ENCODE results near the gene ASIC3.
"Not testable (repeated sequence)": the region's sequence is repeated elsewhere in the genome, so short reads cannot be mapped to it uniquely, and the experiment has no call there.

ASIC3 gene

DNA sequence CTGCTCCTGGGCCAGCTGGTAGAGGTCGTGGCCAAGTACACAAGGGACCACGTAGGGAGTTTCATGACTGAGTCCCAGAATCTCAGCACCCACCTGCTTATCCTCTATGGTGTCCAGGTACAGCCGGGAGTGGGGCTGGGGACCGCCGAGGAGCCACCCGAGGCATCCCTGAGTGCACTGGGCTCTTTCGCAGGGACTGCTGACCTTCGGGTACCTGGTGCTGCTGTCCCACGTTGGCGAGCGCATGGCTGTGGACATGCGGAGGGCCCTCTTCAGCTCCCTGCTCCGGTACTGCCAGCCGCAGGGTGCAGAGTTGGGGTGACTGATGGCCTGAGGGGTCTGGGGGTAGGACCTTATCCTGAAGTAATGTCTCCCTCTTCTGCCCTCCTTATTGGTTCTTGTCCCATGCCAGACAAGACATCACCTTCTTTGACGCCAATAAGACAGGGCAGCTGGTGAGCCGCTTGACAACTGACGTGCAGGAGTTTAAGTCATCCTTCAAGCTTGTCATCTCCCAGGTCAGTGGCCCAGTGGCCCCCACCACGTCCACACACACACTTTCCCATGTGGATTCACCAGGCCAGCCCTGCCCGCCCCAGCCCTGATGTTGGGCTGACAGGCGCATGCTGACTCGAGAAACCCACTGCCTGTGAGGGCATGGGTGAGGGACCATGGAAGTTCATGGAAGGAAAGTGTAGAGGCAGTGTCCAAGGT, 13.9 kb upstream of the ASIC3 start:
- DNase-seq, result no peak

DNA sequence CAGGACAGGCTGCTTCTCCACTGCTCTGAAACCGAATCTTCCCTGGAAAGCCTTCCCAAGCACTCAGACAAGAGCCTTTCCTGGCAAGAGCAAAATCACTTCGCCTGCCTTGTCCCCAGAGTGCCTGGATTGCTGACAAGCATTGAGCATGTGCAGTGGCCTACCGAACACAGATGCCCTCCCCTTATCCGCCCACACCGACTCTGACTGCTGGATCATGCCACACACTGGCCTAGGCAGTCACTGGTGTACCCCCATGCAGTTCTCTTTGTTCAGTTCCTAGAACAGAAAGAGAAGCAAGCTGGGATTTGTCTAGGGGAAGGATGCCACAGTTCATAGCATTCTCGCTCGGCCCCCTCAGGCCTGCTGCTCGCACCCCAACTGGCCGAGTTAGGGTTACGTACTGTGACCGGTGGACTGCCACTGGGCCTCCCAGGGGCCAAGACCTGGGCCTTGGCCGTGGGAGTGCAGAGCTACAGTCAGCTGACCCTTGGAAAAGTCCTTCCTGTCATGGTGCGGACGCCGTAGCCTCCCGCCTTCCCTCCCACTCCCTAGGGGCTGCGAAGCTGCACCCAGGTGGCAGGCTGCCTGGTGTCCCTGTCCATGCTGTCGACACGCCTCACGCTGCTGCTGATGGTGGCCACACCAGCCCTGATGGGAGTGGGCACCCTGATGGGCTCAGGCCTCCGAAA, 13.2 kb upstream of the ASIC3 start:
- no peak for DNase-seq

DNA sequence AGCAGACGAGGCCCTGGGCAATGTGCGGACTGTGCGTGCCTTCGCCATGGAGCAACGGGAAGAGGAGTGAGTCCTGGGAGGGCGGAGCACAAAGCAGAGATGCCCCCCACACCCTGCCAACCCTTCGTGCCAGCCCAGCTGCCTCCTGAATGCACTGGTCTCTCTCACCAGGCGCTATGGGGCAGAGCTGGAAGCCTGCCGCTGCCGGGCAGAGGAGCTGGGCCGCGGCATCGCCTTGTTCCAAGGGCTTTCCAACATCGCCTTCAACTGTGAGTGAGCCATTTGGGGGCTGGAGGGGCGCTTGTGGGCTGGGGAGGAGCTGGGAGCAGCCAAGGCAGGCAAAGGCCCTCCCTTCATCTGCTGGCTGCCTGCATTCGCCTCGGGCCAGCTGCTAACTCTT, 12.4 kb upstream of the ASIC3 start:
- no peak for DNase-seq

DNA sequence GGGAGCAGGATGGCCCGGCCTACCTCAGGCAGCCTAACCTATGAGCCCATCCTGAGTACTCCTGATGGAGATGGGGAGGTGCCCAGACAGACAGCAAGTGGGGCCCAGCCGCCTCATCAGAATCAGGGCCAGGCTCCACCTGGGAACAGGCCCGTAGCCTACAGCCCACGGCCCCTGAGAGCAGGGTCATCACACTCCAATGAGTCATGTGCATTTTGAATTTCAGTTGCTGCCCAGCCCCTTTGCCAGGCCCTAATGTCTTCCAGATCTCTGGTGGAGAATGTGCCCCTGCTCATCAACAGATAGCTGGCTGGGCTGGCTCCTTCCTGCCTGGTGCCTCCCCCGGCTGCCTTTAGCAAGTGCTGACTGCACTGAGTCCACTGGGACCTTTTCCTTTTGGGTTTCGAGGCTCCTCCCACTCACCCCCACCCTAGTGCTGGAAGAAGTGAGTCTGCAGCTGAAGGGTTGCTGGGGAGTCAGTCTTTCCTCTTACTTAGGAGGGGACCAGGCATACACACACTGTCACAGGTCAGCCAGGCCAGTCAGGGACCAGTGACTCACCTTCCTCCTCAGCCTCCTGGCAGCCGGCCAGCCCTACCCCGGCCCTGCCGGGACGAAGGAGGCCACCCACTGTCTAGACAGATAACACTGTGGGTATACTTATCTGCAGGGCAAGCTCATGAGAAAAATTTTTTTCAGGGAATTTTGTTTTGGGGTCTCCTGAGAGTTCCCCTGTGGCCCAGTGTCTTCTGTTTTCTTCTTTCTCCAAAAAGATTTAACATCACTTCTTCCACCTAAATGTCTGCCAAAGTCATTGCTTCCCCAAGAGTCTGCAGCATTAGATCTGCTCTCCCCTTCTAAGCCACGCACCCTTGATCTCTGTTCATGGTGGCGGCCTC, 9.1 kb upstream of the ASIC3 start:
- no peak for DNase-seq

DNA sequence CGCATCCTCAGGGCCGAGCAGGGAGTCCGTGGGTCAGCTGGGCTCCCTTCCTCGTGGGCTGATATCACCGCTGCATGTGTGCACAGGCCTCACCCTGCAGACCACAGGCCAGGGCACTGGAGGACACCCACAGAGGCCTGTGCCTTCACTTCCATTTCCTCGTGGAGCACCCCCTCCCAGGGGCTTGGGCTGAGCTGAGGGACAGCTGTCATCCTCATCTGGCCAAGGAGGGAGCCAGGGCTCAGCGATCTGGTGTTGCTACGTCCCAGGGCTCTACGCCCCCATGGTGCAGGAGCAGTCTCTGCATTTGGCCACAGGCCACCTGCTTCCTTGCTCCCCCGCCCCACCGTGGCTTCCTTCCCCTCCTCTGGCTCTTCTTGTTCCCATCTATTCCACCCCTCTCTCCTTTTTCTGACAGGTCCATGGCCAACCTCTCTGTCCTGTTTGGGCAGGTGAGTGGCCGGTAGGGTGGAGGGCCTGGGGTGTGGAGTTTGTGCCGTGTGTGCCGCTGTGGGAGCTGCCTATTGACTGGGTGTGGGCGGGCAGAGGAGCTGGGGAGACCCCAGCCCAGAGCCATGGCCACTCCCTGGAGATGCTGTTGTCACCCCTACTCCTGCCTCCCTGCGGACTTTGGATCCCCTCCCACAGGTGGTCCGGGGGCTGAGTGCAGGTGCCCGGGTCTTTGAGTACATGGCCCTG, 8.3 kb upstream of the ASIC3 start:
- DNase-seq, result no peak

DNA sequence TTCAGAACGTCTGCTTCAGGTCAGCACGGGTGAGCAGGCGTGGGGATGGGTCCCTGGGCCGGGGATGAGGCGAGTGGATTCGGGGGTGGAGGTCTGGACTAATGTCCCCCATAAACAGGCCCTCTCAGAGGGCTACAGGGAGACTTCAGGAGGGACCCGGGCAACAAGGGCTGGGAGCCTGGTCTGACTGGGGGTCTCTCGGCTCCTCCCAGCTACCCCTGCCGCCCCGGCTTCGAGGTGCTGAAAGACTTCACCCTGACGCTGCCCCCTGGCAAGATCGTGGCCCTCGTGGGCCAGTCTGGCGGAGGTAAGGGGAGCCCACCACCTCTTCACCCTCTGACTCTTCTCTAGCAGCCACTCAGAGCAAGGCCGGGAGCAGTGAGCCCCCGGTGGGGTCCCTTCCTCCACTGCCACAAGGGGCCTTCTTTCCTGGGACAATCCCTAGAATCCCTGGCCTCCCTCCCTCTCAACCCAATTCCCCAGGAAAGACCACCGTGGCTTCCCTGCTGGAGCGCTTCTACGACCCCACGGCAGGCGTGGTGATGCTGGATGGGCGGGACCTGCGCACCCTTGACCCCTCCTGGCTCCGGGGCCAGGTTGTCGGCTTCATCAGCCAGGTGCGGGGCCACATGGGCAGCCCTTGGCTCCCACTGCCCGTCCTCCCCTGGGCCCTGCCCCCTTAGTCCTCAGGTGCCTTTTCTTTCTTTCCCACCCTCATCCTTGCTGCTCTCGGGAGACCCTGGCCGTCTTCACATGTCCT, 7.5 kb upstream of the ASIC3 start:
- DNase-seq, result no peak

DNA sequence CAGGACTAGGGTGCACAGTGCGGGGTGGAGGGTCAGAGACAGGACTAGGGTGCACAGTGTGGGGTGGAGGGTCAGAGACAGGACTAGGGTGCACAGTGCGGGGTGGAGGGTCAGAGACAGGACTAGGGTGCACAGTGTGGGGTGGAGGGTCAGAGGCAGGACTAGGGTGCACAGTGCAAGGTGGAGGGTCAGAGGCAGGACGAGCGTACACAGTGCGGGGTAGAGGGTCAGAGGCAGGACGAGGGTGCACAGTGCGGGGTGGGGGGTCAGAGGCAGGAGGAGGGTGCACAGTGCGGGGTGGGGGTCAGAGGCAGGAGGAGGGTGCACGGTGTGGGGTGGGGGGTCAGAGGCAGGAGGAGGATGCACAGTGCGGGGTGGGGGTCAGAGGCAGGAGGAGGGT, 4.9 kb upstream of the ASIC3 start:
- not testable (repeated sequence) for DNase-seq

DNA sequence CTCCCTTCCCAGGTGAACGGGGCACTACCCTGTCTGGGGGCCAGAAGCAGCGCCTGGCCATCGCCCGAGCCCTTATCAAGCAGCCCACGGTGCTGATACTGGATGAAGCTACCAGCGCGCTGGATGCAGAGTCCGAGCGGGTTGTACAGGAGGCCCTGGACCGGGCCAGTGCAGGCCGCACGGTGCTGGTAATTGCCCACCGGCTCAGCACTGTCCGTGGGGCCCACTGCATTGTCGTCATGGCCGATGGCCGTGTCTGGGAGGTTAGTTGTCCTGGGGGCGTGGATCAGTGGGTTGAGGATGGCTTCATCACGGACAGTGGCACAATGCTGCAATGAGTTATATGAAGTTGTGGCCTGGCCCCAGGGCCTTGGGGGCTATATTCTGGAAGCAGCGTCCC, 4.4 kb upstream of the ASIC3 start:
- DNase-seq, result no peak

DNA sequence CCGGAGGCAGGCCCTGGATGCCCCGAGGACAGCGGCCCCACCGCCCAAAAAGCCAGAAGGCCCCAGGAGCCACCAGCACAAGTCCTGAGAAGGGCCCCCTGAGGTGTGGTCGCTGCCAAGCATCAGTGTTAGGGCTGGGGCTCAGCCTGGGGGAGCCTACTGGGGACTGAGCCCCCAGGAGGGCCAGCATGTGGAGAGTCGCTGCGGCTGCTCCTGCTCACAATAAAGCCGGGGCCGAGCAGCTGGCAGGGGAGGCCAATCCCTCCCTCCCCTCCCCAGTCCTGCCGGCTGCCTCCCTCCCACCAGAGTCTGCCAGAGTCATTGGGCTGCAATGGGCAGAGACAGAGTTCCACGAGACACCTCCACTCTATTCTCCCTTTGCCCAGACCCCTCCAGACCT, 3.1 kb upstream of the ASIC3 start:
- DNase-seq, result no peak

DNA sequence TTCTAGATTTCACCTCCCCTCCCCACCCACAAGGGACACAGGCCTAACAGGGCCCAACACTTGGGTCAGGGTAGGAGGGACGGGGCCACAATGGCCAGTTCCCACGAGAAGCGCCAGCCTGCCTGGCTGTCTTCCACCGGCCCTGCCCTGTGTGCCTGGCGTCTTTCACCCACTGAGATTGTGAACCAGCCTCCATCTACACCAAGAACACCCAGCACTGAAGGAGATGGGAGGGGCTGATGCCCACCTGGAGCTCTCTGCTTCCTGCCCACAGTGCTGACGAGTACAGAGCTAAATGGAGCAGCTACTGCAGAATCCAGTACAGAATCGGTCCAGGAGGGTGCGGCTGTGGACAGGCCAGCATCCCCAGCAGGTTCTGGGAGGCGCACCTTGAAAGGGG, 2.4 kb upstream of the ASIC3 start:
- no peak for DNase-seq

DNA sequence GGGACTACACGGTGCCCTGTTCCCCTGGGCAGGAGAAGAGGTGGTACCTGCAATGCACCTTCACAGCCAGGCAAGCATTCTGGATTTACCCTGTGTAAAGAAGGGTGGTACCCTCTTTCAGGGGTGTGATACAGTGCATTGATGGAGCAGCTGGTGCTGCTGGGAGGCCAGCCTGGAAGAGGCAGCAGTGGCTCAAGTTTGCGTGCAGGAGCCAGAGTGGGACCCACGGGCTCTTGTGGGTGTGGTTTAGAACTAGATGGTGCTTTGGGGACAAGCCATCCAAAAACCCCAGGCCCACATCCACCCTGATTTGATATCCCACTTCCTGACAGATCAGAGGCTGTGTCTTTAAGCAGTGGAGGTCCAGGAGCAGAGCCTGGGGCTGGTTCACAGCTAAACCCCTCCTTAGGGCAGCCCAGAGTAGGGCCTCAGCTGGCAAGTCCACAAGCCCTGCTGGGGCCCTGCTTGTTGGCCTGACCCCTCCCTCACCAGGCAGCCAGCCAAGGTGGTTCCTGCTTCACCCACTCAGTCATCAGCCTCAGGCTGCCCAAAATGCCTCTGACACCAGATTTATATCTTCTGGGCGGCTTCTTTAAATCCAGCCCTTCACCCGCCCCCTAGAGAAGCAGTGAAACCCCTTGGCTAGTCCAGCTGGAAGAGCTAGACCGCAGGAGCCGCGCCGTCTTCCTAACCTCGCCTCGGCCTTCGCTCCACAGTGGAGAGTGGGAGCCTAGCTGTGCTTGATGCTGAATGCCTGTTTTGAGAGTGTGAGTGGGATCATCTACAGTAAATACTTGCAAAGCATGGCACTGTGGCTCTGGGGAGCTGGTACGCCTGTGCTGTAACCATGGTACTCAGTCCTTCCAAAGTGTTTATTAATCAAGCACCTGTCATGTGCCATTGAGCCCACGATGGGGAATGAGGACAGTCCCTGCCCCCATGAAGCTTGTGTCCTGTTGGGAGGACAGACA, 1.4 kb upstream of the ASIC3 start:
- DNase-seq, result no peak

DNA sequence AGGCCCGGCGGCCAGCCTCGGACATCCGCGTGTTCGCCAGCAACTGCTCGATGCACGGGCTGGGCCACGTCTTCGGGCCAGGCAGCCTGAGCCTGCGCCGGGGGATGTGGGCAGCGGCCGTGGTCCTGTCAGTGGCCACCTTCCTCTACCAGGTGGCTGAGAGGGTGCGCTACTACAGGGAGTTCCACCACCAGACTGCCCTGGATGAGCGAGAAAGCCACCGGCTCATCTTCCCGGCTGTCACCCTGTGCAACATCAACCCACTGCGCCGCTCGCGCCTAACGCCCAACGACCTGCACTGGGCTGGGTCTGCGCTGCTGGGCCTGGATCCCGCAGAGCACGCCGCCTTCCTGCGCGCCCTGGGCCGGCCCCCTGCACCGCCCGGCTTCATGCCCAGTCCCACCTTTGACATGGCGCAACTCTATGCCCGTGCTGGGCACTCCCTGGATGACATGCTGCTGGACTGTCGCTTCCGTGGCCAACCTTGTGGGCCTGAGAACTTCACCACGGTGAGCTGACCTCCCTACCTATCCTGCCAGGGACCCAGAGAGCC, 656 bp downstream of the ASIC3 start:
- no peak for DNase-seq

DNA sequence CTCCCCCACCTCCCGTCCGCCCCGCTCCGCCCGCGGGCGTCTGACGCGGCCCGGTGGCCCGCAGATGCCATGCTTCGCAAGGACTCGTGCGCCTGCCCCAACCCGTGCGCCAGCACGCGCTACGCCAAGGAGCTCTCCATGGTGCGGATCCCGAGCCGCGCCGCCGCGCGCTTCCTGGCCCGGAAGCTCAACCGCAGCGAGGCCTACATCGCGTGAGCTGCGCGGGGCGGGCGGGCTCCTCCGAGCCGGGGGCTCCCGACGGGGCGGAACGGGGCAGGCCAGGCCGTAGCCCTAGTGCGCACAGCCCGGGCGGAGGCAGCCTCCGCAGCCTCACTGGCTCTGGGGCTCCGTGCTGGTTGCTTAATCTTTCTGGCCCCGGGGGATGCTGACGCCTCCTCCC, 2.8 kb downstream of the ASIC3 start:
- DNase-seq, result no peak

DNA sequence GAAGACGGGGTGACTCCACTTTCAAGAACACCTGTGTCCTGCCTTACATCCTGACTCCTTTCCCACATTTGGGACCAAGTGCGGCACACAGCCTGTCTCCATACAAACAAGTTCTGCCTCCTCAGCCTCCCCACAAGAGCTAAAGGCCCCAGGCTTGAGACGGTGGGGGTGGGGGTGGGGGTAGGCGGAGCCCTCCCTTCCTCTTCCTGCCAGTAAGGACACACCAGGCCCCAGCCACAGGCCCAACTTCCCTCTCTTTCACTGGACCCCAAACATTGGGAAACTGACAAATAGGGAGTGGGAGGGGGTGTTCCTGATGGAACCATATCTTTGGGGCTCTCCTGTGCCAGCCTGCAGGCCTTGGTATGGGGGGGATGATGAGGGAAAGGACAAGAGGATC, 4.8 kb downstream of the ASIC3 start:
- DNase-seq, result no peak

DNA sequence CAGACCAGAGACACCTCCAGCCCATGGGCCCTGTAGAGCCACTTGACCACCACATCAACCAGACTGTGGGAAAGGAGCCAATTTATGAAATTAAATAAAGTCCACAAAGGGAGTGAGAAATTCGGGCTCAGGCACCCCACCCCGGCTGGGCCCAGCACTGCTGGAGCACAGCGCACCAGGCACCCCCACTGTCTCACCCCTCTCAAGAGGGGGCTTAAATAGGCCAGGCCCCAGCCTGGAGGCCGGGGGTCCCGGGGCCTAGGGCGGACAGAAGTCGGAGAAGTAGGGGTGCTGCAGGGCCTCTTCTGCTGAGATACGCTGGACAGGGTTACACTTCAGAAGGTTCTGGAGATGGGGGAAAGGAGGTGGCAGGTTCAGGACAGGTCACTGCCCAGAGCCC, 5.4 kb downstream of the ASIC3 start:
- DNase-seq, result no peak

DNA sequence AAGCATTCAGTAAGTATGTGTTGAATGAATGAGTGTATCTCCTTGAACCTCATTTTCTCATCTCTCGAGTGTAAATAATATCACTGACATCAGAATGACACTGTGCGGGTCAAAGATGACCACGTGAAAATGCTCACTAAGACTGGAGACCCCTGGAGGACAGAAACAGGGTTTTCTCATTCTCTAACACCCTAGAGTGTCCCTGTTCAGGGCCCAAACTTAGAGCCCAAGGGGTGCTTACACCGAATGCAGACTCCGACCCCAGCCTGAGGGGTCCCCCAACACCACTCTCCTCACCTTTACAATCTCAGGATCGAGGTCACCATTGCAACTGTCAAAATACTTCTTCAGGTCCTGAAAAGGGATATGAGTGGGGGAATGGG, 7.9 kb downstream of the ASIC3 start:
- DNase-seq, result no peak

DNA sequence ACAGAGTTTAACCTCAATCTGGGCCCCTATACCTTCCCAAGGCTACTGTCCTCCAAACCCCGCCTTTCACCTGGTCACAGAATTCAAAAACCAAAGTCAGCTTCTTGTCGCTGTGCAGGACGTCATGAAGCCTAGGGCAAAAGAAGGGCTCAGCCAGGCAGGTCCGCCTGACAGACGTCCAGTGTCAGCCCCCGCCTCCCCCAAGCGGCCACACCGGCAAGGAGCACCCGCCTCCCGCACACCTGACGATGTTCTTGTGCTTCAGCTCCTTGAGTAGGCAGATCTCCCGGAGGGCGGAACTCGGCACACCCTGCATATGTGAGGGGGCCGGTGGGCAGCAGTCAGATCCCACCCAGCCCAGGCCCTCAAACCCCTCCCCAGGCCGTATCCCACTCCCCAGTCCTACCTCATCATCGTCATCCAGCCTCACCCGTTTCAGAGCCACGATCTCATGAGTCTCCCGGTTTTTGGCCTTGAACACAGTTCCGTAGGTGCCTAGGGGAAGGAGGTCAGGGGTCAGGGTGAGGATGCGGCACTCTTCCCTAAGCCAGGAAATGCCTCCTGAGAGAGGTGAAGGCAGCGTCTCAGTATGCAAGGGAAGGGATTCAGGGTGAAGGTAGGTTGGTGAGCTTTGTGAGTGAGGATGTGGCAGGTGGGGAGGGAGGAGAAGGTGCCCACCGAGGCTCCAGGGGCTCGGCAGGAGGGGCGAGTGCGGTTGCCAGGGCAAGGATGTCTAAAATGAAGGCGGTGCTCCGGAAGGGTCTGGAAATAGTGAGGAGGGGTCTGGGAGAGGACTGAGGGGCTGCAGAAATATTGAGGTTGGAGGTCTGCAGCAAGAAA, 8.6 kb downstream of the ASIC3 start:
- no peak for DNase-seq

DNA sequence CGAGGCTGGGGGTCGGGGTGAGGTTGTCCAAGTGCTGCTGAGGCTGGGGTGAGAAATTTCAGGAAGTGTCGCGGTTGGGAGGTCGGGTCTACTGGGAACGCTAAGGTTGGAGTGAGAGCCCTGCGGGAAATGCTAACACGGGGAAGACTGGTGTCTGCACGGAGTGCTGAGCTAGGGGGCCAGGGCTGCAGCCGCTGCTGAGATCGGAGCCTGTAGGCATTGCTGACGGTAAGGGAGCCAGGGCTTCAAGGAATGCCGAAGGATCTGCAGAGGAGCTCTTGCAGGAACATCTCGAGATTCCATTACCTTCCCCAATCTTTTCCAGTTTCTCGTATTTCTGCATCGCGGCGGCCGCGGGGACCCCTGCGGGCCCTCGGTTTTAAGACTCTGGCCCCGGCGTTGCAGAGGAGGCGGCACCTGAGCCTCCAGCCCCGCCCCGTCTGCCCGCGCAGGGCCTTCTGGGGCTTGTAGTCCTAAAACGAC, 9.2 kb downstream of the ASIC3 start, which contains the start of gene CDK5:
TSS of gene CDK5 (minus strand) at position 392 of the 483 bp plus-strand sequence. CDS start at position 343, 49 bp downstream.
- no peak for DNase-seq

DNA sequence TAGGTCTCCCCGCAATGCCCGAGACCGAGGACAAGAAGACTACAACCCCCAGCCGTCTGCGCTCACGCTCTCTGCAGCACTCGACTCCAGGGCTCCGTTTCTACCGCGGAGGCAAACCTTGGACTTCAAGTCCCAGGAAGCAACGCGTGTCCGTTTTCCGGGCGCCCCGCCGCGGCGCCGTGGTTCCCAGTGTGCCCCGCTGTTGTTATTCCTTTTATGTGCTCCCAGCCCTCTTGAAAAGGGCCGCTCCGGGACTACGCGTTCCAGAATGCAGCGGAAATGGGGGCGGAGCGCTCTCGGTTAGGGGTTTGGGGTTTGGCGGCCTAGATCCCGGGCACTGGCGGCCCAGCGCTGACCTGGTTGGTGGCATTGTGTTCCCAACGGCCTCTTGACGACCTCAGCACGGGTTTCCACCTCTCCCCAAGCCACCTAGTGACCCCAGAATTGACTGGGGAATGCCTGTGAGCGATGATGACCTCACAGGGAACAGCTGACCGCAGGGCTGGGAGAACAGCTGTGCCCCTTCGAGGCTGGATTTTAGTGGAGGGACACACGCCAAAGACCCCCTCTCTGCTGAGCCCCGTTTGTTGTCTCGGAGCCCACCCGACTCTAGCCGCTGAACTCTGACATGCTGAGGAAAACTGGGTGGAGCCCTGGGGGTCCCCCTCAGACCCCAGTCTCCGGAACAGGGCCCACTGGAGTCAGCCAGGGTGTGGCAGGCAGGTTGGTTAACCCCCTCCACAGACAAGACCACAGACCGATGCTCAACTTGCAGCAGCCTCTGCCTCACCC, 9.9 kb downstream of the ASIC3 start:
- peak; percentile 99 for DNase-seq

Measured in NCI-H187 (cell line).